Ascending aorta (tissue), 2 donors: Measurements from ENCODE around the gene CRIP3. TPM values are rescaled to one million over a fixed set of nuclear protein-coding genes. Genes with fewer than 3 reads are reported as not detected.

Source experiments
- DNase-seq, 2 donors: peaks; one replicate each; pipeline ENCODE4 v3.0.0-alpha.2; 2019; ENCODE audit warnings: low spot score in 2 of 2
- H3K27ac ChIP-seq, 2 donors: fragments of 200-600 bp; sonication (generic); one replicate each; pipeline ENCODE4 v1.5.1; 2016 to 2017; ENCODE audit warnings: mild to moderate bottlenecking in 1 of 2
- H3K27me3 ChIP-seq: fragments of 200-600 bp; sonication (generic); one replicate; pipeline ENCODE4 v1.5.1; 2017
- H3K36me3 ChIP-seq, 2 donors: fragments of 200-600 bp; sonication (generic); one replicate each; pipeline ENCODE4 v1.5.1; 2016
- H3K4me1 ChIP-seq, 2 donors: fragments of 200-600 bp; sonication (generic); one replicate each; pipeline ENCODE4 v1.5.1; 2016 to 2017; ENCODE audit warnings: mild to moderate bottlenecking in 1 of 2
- H3K4me3 ChIP-seq, 2 donors: fragments of 200-600 bp; sonication (generic); one replicate each; pipeline ENCODE4 v1.5.1; 2016 to 2017; ENCODE audit warnings: mild to moderate bottlenecking in 1 of 2
- H3K9me3 ChIP-seq, 2 donors: fragments of 200-600 bp; sonication (generic); one replicate each; pipeline ENCODE4 v1.5.1; 2016
- CTCF ChIP-seq, 3 experiments: fragments of 200-600 bp in 2 of 3; fragments of 450-650 bp in 1 of 3; sonication (generic) in 2 of 3; IDR thresholded peaks; one replicate each; pipeline ENCODE4 v1.5.1; 2016 to 2019; ENCODE audit warnings: antibody characterized with exemption in 3 of 3, mild to moderate bottlenecking in 1 of 3, moderate library complexity in 1 of 3
- intact Hi-C: fragments of 100-400 bp; cut with DNase I; formaldehyde crosslinking; loops from one replicate; pipeline ENCODE4 v1.15.1; 2023
- total RNA-seq: library from RNA; depleted of rRNA; stranded (reverse); fragments of >200 nt; gene quantifications from one replicate; pipeline ENCODE4 v1.1.0, GENCODE V29; 2016

CRIP3 gene
- total RNA-seq, 1 donor from 2014 or later, result not detected

GRCh38 chr6:43339168-43339567 lies 30.5 kb upstream of the CRIP3 start:
- H3K9me3 ChIP-seq, result no peaks in the 10 kb centered on the region
- no peak for DNase-seq
- no peak overlapping the region for H3K4me3 ChIP-seq
- no peaks in the 10 kb centered on the region for H3K4me1 ChIP-seq
- H3K36me3 ChIP-seq, result peaks cover 50 to 64% of the 10 kb centered on the region in 2 donors
- no peak for TF ChIP-seq CTCF (IDR thresholded peaks at IDR 0.05)
- H3K27me3 ChIP-seq, result no peaks in the 10 kb centered on the region
- no peak overlapping the region for H3K27ac ChIP-seq
- intact Hi-C loops, result no loop called here

GRCh38 chr6:43338243-43338642 lies 29.6 kb upstream of the CRIP3 start:
- intact Hi-C loops, result no loop called here

GRCh38 chr6:43336382-43336781 lies 27.8 kb upstream of the CRIP3 start:
- Histone ChIP-seq H3K4me1 (no peaks in the 10 kb centered on the region), H3K4me3 (no peak overlapping the region), H3K9me3 (no peaks in the 10 kb centered on the region), H3K27me3 (no peaks in the 10 kb centered on the region), H3K27ac (no peak overlapping the region), H3K36me3 (peaks cover 35 to 42% of the 10 kb centered on the region in 2 donors)
- DNase-seq, result no peak
- intact Hi-C loops, result no loop called here
- no peak for TF ChIP-seq CTCF (IDR thresholded peaks at IDR 0.05)

More at GRCh38 chr6:43338243-43338642, 29.6 kb upstream of the CRIP3 start:
- Histone ChIP-seq H3K27me3 (no peaks in the 10 kb centered on the region), H3K9me3 (no peaks in the 10 kb centered on the region), H3K36me3 (peaks cover 46 to 59% of the 10 kb centered on the region in 2 donors), H3K27ac (no peak overlapping the region), H3K4me1 (no peaks in the 10 kb centered on the region), H3K4me3 (no peak overlapping the region)
- DNase-seq, result no peak
- no peak for TF ChIP-seq CTCF (IDR thresholded peaks at IDR 0.05)

GRCh38 chr6:43335469-43335868 lies 26.8 kb upstream of the CRIP3 start:
- no peaks in the 10 kb centered on the region for H3K4me1 ChIP-seq
- no peak for DNase-seq
- intact Hi-C loops, result no loop called here
- H3K27me3 ChIP-seq, result no peaks in the 10 kb centered on the region
- no peak overlapping the region for H3K4me3 ChIP-seq
- H3K36me3 ChIP-seq, result peaks cover 26 to 32% of the 10 kb centered on the region in 2 donors
- no peak overlapping the region for H3K27ac ChIP-seq
- TF ChIP-seq CTCF (IDR thresholded peaks at IDR 0.05), result no peak
- H3K9me3 ChIP-seq, result no peaks in the 10 kb centered on the region

- H3K4me3 ChIP-seq, result no peak overlapping the region
- H3K9me3 ChIP-seq, result no peaks in the 10 kb centered on the region
- H3K36me3 ChIP-seq, result peaks cover 17 to 24% of the 10 kb centered on the region in 2 donors
- H3K4me1 ChIP-seq, result no peaks in the 10 kb centered on the region
- no peaks in the 10 kb centered on the region for H3K27me3 ChIP-seq
- intact Hi-C loops, result no loop called here
- no peak overlapping the region for H3K27ac ChIP-seq
- TF ChIP-seq CTCF (IDR thresholded peaks at IDR 0.05), result peak in 2 of 3 experiments; percentile 29 to 37
- DNase-seq, result no peak
These were observed 26.0 kb upstream of the CRIP3 start for GRCh38 chr6:43334466-43335095.
